H9 (cell line): ENCODE measurements around the gene CCDC88C. TPM values are rescaled to one million over a fixed set of nuclear protein-coding genes. Genes with fewer than 3 reads are reported as not detected.

Experiments used
- DNase-seq: peaks from one replicate; pipeline ENCODE4 v3.0.0-alpha.2; 2017
- H2AFZ ChIP-seq: one replicate; pipeline ENCODE4 v1.6.1; 2013; ENCODE audit warnings: mild to moderate bottlenecking, low read length, control low read depth, moderate library complexity
- H2AK5ac ChIP-seq: 2 replicates; pipeline ENCODE4 v1.6.1; 2013; ENCODE audit warnings: low read length, control low read depth, mixed read lengths; ENCODE audit not compliant: insufficient read length
- H2BK120ac ChIP-seq: one replicate; pipeline ENCODE4 v1.6.1; 2013; ENCODE audit warnings: low read depth, mild to moderate bottlenecking, low read length, control low read depth, inconsistent platforms; ENCODE audit not compliant: poor library complexity, severe bottlenecking
- H2BK12ac ChIP-seq: 2 replicates; pipeline ENCODE4 v1.6.1; 2013; ENCODE audit warnings: low read length, control low read depth, mixed read lengths, low read depth; ENCODE audit not compliant: insufficient read length
- H2BK15ac ChIP-seq: 2 replicates; pipeline ENCODE4 v1.6.1; 2013; ENCODE audit warnings: low read depth, low read length, control low read depth
- H2BK20ac ChIP-seq: one replicate; pipeline ENCODE4 v1.6.1; 2013; ENCODE audit warnings: low read depth, mild to moderate bottlenecking, low read length, control low read depth, inconsistent platforms; ENCODE audit not compliant: poor library complexity, severe bottlenecking
- H2BK5ac ChIP-seq: 2 replicates; pipeline ENCODE4 v1.6.1; 2013; ENCODE audit warnings: low read length, control low read depth, mixed read lengths; ENCODE audit not compliant: insufficient read length
- H3K14ac ChIP-seq: 2 replicates; pipeline ENCODE4 v1.6.1; 2013; ENCODE audit warnings: low read length, control low read depth; ENCODE audit not compliant: insufficient read depth
- H3K18ac ChIP-seq: 2 replicates; pipeline ENCODE4 v1.6.1; 2013; ENCODE audit warnings: low read depth, mild to moderate bottlenecking, mixed read lengths, low read length, control low read depth; ENCODE audit not compliant: insufficient read length
- H3K23ac ChIP-seq: 2 replicates; pipeline ENCODE4 v1.6.1; 2013; ENCODE audit warnings: low read length, control low read depth, mixed read lengths, low read depth; ENCODE audit not compliant: insufficient read length
- H3K23me2 ChIP-seq: 2 replicates; pipeline ENCODE4 v1.6.1; 2013; ENCODE audit warnings: low read depth, mild to moderate bottlenecking, mixed read lengths, low read length, control low read depth; ENCODE audit not compliant: insufficient read length, poor library complexity, severe bottlenecking
- H3K27ac ChIP-seq: 2 replicates; pipeline ENCODE4 v1.5.1; 2013; ENCODE audit warnings: low read length, control low read depth, mixed read lengths, low read depth; ENCODE audit not compliant: insufficient read length
- H3K27me3 ChIP-seq: 2 replicates; pipeline ENCODE4 v1.6.1; 2013; ENCODE audit warnings: low read length, control low read depth, inconsistent platforms; ENCODE audit not compliant: insufficient read depth
- H3K4ac ChIP-seq: 2 replicates; pipeline ENCODE4 v1.6.1; 2013; ENCODE audit warnings: low read depth, mild to moderate bottlenecking, control low read depth, inconsistent platforms, low read length, moderate library complexity
- H3K4me1 ChIP-seq: 2 replicates; pipeline ENCODE4 v1.6.1; 2013; ENCODE audit warnings: low read length, control low read depth, inconsistent platforms; ENCODE audit not compliant: insufficient read depth
- H3K4me2 ChIP-seq: 2 replicates; pipeline ENCODE4 v1.6.1; 2013; ENCODE audit warnings: low read length, control low read depth, mixed read lengths; ENCODE audit not compliant: insufficient read length, insufficient read depth
- H3K56ac ChIP-seq: 2 replicates; pipeline ENCODE4 v1.6.1; 2013; ENCODE audit warnings: low read depth, mild to moderate bottlenecking, mixed read lengths, low read length, control low read depth; ENCODE audit not compliant: insufficient read length
- H3K79me1 ChIP-seq: 2 replicates; pipeline ENCODE4 v1.6.1; 2013; ENCODE audit warnings: low read depth, mild to moderate bottlenecking, moderate library complexity, low read length, control low read depth, inconsistent platforms; ENCODE audit not compliant: insufficient read depth, poor library complexity, severe bottlenecking
- H3K79me2 ChIP-seq: 2 replicates; pipeline ENCODE4 v1.6.1; 2013; ENCODE audit warnings: low read length, control low read depth, inconsistent platforms; ENCODE audit not compliant: insufficient read depth
- H3K9ac ChIP-seq: 2 replicates; pipeline ENCODE4 v1.6.1; 2013; ENCODE audit warnings: low read length, control low read depth, mixed read lengths; ENCODE audit not compliant: insufficient read length; ENCODE audit errors: extremely low read depth
- H3K9me3 ChIP-seq: one replicate; pipeline ENCODE4 v1.6.1; 2013; ENCODE audit warnings: low read depth, low read length, inconsistent platforms; ENCODE audit not compliant: control insufficient read depth
- H3T11ph ChIP-seq: one replicate; pipeline ENCODE4 v1.6.1; 2013; ENCODE audit warnings: mild to moderate bottlenecking, low read length, control low read depth, inconsistent platforms
- H4K20me1 ChIP-seq: one replicate; pipeline ENCODE4 v1.6.1; 2013; ENCODE audit not compliant: control insufficient read depth, insufficient read length, insufficient read depth
- H4K5ac ChIP-seq: 2 replicates; pipeline ENCODE4 v1.6.1; 2013; ENCODE audit warnings: low read depth, mild to moderate bottlenecking, mixed read lengths, low read length, control low read depth; ENCODE audit not compliant: insufficient read length
- H4K8ac ChIP-seq: replicated peaks from 2 replicates; pipeline ENCODE4 v1.6.1; 2013; ENCODE audit warnings: low read length, control low read depth, mixed read lengths, low read depth; ENCODE audit not compliant: insufficient read length
- H4K91ac ChIP-seq: 2 replicates; pipeline ENCODE4 v1.6.1; 2013; ENCODE audit warnings: low read depth, mild to moderate bottlenecking, moderate library complexity, mixed read lengths, low read length, control low read depth; ENCODE audit not compliant: insufficient read length
- H3K27ac Mint-ChIP-seq, 3 experiments: 2 replicates in 2 of 3; 3 replicates in 1 of 3; pipeline ENCODE4 v1.8.0; 2020 to 2021; ENCODE audit warnings: mixed read lengths in 3 of 3, mild to moderate bottlenecking in 1 of 3, moderate library complexity in 1 of 3
- H3K27me3 Mint-ChIP-seq: 2 replicates; pipeline ENCODE4 v1.8.0; 2021; ENCODE audit warnings: low read depth, mild to moderate bottlenecking, moderate library complexity, mixed read lengths
- H3K36me3 Mint-ChIP-seq, 3 experiments: 2 replicates in 2 of 3; 3 replicates in 1 of 3; pipeline ENCODE4 v1.8.0; 2020 to 2021; ENCODE audit warnings: low read depth in 3 of 3, mixed read lengths in 3 of 3; ENCODE audit not compliant: insufficient read depth in 1 of 3
- H3K4me1 Mint-ChIP-seq, 2 experiments: 2 replicates each; pipeline ENCODE4 v1.8.0; 2020; ENCODE audit warnings: mixed read lengths in 2 of 2
- H3K4me3 Mint-ChIP-seq, 2 experiments: 2 replicates in 1 of 2; 3 replicates in 1 of 2; pipeline ENCODE4 v1.8.0; 2020 to 2021; ENCODE audit warnings: mild to moderate bottlenecking in 2 of 2, mixed read lengths in 2 of 2, moderate library complexity in 1 of 2
- H3K9me3 Mint-ChIP-seq, 2 experiments: 2 replicates in 1 of 2; 3 replicates in 1 of 2; pipeline ENCODE4 v1.8.0; 2020; ENCODE audit warnings: mild to moderate bottlenecking in 2 of 2, mixed read lengths in 2 of 2, moderate library complexity in 1 of 2
- WGBS: extraction: QIAGEN DNeasy Blood & Tissue Kit; methylation state at CpG from one replicate; pipeline ENCODE4 v1.1.7; 2013; ENCODE audit warnings: missing lambda C conversion rate, low lambda C conversion rate, mixed read lengths; ENCODE audit not compliant: insufficient read length; ENCODE audit errors: extremely low coverage; 5-methylcytosine and 5-hydroxymethylcytosine counted together
- total RNA-seq: library from RNA; stranded (reverse); gene quantifications from 2 replicates; pipeline ENCODE4 v1.2.1, GENCODE V29; 2021
- TF ChIP-seq, protein P1 (sequence below): fragments of 200-600 bp; sonication (generic); conservative IDR thresholded peaks from 3 replicates; pipeline ENCODE4 v1.8.0; 2021; ENCODE audit warnings: antibody characterized with exemption, mild to moderate bottlenecking

Gene CCDC88C
- total RNA-seq, 1 experiment from 2014 or later = 52.4 TPM

DNA sequence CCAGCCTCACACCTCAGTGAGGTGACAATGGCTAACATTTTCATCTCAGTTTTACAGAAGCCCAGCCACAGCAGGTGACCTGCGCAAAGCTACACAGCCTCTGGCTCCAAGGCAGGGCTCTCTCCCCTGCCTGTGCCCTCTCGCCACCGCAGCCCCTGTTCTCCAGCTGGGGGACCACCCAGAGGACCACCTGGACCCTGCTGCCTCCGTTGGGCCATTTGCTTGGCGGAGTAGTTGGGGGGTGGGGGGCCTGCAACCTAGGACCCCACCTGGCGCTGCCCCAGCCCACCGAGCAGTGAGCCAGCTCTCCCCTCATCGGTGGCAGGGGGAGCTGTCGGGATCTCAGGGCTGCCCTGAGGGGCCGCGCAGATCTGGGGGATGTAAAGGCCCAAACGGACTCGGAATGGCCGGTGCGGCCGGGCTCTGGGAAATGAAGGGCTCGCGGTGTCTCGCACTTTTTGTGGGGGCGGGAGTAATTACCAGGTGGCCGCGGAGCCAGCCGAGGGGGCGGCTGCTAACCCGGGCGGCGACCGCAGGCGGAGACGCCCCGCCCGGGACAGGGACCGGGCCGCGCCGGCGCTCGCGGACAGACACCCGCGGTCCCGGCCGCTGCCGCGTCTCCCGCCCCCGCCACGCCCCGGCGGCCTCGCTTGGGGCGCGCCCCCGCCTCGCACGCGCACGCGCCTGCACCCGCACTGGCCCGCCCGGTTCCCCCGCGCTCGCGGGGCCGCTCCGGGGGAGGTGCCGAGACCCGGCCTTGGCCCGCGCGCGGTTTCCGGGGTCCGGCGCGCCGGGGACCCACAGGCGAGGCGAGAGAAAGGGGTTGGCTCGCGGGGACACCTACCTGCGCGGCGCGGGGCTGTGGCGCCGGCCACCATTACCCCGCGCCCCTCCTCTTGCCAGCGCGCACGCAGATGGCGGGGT, 164.5 kb downstream of the CCDC88C start:
- H3K27me3 ChIP-seq = no peaks in the 10 kb centered on the region; the same call in 1 of the 2 replicates
- H3K4me2 ChIP-seq = peak overlapping the region; percentile 79
- H4K91ac ChIP-seq = no peak overlapping the region
- no peaks in the 10 kb centered on the region for H4K20me1 ChIP-seq
- H2AK5ac ChIP-seq = no peak overlapping the region
- no peaks in the 10 kb centered on the region for H3K79me1 ChIP-seq
- Mint-ChIP-seq H3K4me3 (peak overlapping the region; percentile 74 to 82), H3K27ac (no peak overlapping the region), H3K4me1 (peaks cover 24 to 26% of the 10 kb centered on the region in 2 experiments), H3K9me3 (no peaks in the 10 kb centered on the region), H3K36me3 (no peaks in the 10 kb centered on the region), H3K27me3 (peaks cover 44% of the 10 kb centered on the region)
- no peak overlapping the region for H3K4ac ChIP-seq
- H3K18ac ChIP-seq = no peak overlapping the region
- H3T11ph ChIP-seq = no peak overlapping the region
- H4K8ac ChIP-seq = no peak overlapping the region
- no CpG with 5 or more reads among the region's 95 CpGs for WGBS
- no peak overlapping the region for H2BK5ac ChIP-seq
- no peak overlapping the region for H3K23ac ChIP-seq
- H3K79me2 ChIP-seq = no peaks in the 10 kb centered on the region
- H3K27ac ChIP-seq = no peak overlapping the region
- H2BK15ac ChIP-seq = no peak overlapping the region
- TF ChIP-seq, protein P1, sequence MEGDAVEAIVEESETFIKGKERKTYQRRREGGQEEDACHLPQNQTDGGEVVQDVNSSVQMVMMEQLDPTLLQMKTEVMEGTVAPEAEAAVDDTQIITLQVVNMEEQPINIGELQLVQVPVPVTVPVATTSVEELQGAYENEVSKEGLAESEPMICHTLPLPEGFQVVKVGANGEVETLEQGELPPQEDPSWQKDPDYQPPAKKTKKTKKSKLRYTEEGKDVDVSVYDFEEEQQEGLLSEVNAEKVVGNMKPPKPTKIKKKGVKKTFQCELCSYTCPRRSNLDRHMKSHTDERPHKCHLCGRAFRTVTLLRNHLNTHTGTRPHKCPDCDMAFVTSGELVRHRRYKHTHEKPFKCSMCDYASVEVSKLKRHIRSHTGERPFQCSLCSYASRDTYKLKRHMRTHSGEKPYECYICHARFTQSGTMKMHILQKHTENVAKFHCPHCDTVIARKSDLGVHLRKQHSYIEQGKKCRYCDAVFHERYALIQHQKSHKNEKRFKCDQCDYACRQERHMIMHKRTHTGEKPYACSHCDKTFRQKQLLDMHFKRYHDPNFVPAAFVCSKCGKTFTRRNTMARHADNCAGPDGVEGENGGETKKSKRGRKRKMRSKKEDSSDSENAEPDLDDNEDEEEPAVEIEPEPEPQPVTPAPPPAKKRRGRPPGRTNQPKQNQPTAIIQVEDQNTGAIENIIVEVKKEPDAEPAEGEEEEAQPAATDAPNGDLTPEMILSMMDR = peak; percentile 57
- H3K9ac ChIP-seq = no peak overlapping the region
- no peak overlapping the region for H3K56ac ChIP-seq
- H2BK120ac ChIP-seq = no peak overlapping the region
- peaks cover 2% of the 10 kb centered on the region; the same call in 1 of the 2 replicates for H3K4me1 ChIP-seq
- no peaks in the 10 kb centered on the region for H3K9me3 ChIP-seq
- peak; percentile 69 for DNase-seq
- H2BK12ac ChIP-seq = no peak overlapping the region
- peak overlapping the region; percentile 50; the same call in 1 of the 2 replicates for H3K14ac ChIP-seq
- H2BK20ac ChIP-seq = no peak overlapping the region
- peak overlapping the region; percentile 33 for H2AFZ ChIP-seq
- H4K5ac ChIP-seq = no peak overlapping the region
- peaks cover 3% of the 10 kb centered on the region for H3K23me2 ChIP-seq
